Fibroblast of lung (primary cell): ENCODE data around the gene AP1M2.

Source experiments
- CTCF ChIP-seq, 2 donors: IDR thresholded peaks in 1 of 2; conservative IDR thresholded peaks in 1 of 2; 1 replicate in 1 of 2; 2 replicates in 1 of 2; pipeline ENCODE4 v1.5.1; 2011 to 2012; ENCODE audit warnings: low read length in 2 of 2, control low read depth in 1 of 2, inconsistent platforms in 1 of 2, low read depth in 1 of 2, mild to moderate bottlenecking in 1 of 2
- EZH2 ChIP-seq: IDR thresholded peaks from 2 replicates; pipeline ENCODE4 v1.5.1; 2012; ENCODE audit warnings: low read length, control low read depth, mild to moderate bottlenecking; ENCODE audit errors: missing control alignments

- no peak for TF ChIP-seq CTCF (conservative IDR thresholded peaks at IDR 0.05 in 1 of 2, IDR thresholded peaks at IDR 0.05 in 1 of 2; ENCODE audit: low read depth in 1 of 2, low read length in 2 of 2)
- no peak for TF ChIP-seq EZH2
Observed at GRCh38 chr19:10557603-10558197, 29.4 kb downstream of the AP1M2 start.
